Stimulated activated CD4-positive, alpha-beta T cell treated with anti-CD3 and anti-CD28 coated beads, Interleukin-15, amount 100 ng/mL, for 1 hour (primary cell): ENCODE measurements around the gene TMIGD3.
A peak's percentile ranks its signal among the peaks of the same experiment; 100 is the strongest.

Experiments used
- DNase-seq, 2 donors: peaks; one replicate each; pipeline ENCODE4 v3.0.0-alpha.2; 2020; ENCODE audit warnings: low read depth in 1 of 2, low spot score in 1 of 2

Gene TMIGD3

GRCh38 chr1:111448918-111449702, 54.3 kb downstream of the TMIGD3 start, which contains the start of the genes ATP5PB and WDR77:
ATP5PB (plus strand) TSS chr1:111449464; CDS start chr1:111449542, 78 bp downstream.
WDR77 (minus strand) TSS chr1:111449256; CDS start chr1:111449169, 87 bp downstream.
- DNase-seq: peak; percentile 63 to 76

- DNase-seq: peak; percentile 7 to 9
Observed at GRCh38 chr1:111448482-111448917, 54.9 kb downstream of the TMIGD3 start.

DNA sequence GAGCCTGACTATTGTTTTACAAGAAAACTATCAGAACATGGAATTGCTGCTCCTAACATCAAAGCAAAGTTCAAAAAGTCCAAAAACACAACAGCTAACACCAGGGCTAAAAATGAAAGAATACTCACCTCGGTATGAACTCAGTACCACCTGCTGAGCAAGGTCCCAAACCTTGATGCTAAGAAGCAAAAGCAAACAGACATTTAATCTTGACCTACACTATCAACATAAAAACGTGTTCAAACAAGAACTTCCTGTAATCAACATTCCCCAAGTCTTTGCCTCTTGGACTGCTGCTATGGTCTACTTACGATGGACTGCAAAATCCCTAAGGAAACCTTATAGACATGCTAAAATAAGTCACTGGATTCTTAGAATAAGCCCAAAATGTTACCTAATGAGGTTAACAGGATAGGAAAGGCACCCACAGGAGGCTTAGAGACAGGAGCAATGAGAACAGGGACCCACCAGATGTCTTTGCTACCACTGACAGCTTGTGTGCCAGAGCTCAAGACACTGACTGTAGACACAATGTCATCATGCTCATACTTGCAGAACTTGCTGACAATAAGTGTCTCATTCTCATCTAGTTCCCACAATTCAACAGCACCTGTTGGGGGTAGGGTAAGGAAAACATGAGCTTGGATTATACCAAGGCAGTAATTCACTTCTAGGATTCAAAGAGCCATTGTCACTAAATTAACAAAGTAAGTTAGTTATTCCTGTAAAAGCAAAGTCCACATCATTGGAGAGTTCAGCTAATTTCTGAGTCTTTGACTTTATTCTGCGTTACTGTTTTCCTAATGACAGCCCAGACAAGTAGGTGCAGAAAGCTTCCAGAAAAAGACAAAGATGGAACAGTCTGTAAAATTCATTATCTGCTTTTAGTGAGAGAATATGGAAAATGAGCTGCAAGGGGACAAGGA, 56.2 kb downstream of the TMIGD3 start:
- DNase-seq: no peak

GRCh38 chr1:111446546-111446945, 56.9 kb downstream of the TMIGD3 start:
- no peak for DNase-seq

- DNase-seq: no peak
Observed at GRCh38 chr1:111444031-111444430, 59.4 kb downstream of the TMIGD3 start.

DNA sequence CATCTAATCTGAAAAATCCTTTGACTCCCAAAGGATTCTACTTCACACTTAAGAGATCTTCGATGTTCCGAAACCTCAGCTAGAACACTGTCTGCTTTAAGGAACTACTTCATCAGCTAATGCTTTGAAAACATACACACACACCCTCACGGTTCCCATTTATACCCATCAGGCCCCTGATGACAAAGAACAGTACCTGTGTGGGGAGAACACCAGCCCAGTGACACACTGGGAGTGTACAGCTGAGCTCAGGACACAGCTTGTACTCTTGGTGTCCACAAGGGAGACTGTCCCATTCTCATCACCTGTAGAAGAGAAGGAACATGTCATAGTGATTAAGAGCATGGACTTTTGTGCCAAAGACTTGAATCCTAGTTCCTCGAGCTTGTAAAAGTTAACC, 61.0 kb downstream of the TMIGD3 start:
- no peak for DNase-seq

DNA sequence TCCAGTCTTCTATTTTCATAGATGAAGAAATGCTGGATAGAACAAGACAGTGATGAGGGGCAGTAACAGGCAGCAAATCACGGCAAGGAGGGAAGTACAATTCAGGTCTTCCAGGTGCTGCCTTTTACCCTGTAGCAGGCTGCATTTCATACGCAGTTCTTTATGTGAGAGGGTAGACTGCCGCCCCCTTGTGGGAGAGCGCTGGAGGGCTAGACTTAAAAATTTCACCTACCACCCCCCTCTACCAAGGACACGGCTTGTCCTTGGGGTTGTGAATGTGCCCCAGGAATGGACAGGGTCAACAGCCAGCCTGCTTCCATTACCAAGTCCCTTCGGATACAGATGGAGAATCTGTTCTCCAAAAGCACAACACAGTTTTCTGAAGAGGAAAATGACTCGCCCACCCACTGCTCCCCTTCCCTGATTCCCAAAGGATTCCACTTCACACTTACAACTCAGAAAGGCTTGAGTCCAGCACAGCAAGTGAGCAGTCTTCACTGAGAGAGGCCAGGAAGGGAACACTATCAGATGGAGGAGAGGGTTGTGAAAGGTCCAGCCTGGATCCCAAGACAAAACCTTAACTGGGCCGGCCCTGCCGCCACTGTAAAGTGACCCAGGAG, 61.8 kb downstream of the TMIGD3 start:
- peak; percentile 36 to 46 for DNase-seq

DNA sequence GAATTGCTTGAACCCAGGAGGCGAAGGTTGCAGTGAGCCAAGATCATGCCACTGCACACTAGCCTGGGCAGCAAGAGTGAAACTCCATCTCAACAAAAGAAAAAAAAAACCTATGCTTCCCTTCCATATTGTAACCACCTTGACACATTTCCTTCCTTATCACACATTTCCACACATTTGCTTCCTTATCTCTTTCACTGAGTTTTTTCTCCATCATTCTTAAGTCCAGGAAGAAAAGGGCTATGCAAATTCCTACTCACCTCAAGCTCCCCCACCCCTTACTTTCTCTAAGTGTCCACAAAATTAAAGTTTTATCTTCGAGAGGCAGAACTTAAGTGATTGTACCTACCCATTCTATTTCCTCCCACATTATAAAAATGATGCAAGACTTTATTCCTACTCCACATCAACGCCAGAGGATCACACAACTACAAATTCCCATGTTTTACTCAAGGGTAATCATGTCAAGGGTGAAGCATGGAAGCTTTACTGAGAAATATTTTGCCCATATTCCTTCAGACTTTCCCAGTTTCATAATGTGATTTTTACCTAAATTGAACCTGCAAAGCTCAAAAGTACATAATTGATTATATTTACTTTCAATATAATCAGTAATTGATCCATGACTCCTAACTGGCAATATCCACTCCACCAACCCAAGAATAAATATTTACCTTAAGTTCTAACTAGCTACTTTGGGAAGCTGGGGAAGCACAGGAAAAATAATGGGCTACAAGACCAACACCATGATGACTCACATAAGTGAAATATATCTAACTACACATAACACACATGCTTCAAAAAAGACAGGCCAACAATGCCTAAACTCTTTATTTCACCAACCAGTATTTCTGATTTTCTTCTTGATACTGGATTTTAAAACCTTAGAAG, 63.7 kb downstream of the TMIGD3 start:
- DNase-seq: no peak

- no peak for DNase-seq
Observed at GRCh38 chr1:111436726-111437125, 66.7 kb downstream of the TMIGD3 start.
